Right atrium auricular region (tissue), 2 donors: ENCODE results near the gene DHRS13. TPM values are rescaled to one million over a fixed set of nuclear protein-coding genes. Genes with fewer than 3 reads are reported as not detected.
A peak's percentile ranks its signal among the peaks of the same experiment; 100 is the strongest.

Source experiments
- DNase-seq: peaks from one replicate; pipeline ENCODE4 v3.0.0-alpha.2; 2019; ENCODE audit warnings: low spot score
- H3K27ac ChIP-seq, 2 donors: fragments of 200-600 bp; sonication (generic); 1 replicate in 1 of 2; 2 replicates in 1 of 2; pipeline ENCODE4 v1.5.1; 2016 to 2019
- H3K27me3 ChIP-seq, 2 donors: fragments of 200-600 bp; sonication (generic); one replicate each; pipeline versions ENCODE4 v1.5.1 to v1.6.0; 2017 to 2019
- H3K36me3 ChIP-seq: fragments of 200-600 bp; sonication (generic); one replicate; pipeline ENCODE4 v1.5.1; 2016
- H3K4me1 ChIP-seq, 2 donors: fragments of 200-600 bp; sonication (generic); one replicate each; pipeline versions ENCODE4 v1.5.1 to v1.6.0; 2017 to 2019
- H3K4me3 ChIP-seq, 2 donors: fragments of 200-600 bp; sonication (generic); 1 replicate in 1 of 2; 2 replicates in 1 of 2; pipeline ENCODE4 v1.5.1; 2017 to 2019; ENCODE audit warnings: mild to moderate bottlenecking in 1 of 2, moderate library complexity in 1 of 2
- H3K9me3 ChIP-seq, 2 donors: fragments of 200-600 bp; sonication (generic); one replicate each; pipeline ENCODE4 v1.5.1; 2019
- CTCF ChIP-seq, 2 donors: fragments of 200-600 bp; sonication (generic); IDR thresholded peaks; one replicate each; pipeline ENCODE4 v1.5.1; 2019; ENCODE audit warnings: antibody characterized with exemption in 2 of 2
- total RNA-seq, 2 donors: library from RNA; depleted of rRNA; stranded (reverse); fragments of >200 nt; gene quantifications; one replicate each; pipeline ENCODE4 v1.1.0, GENCODE V29; 2016

DHRS13 gene
- total RNA-seq, 2 donors from 2014 or later = 2.5 to 3.9 TPM

GRCh38 chr17:28946239-28946638 is 43.4 kb upstream of the DHRS13 start:
- H3K27me3 ChIP-seq = no peaks in the 10 kb centered on the region
- no peak for DNase-seq
- H3K9me3 ChIP-seq = no peaks in the 10 kb centered on the region
- H3K4me3 ChIP-seq = no peak overlapping the region
- no peaks in the 10 kb centered on the region for H3K36me3 ChIP-seq
- H3K27ac ChIP-seq = peak overlapping the region; percentile 45 to 54
- peaks cover 0 to 70% of the 10 kb centered on the region in 2 donors for H3K4me1 ChIP-seq
- TF ChIP-seq CTCF (IDR thresholded peaks at IDR 0.05) = no peak

- Histone ChIP-seq H3K4me3 (no peak overlapping the region), H3K27ac (peak overlapping the region; percentile 45 to 54), H3K9me3 (no peaks in the 10 kb centered on the region), H3K36me3 (no peaks in the 10 kb centered on the region), H3K27me3 (no peaks in the 10 kb centered on the region), H3K4me1 (peaks cover 0 to 80% of the 10 kb centered on the region in 2 donors)
- TF ChIP-seq CTCF (IDR thresholded peaks at IDR 0.05) = no peak
- no peak for DNase-seq
These were observed 42.2 kb upstream of the DHRS13 start for GRCh38 chr17:28944862-28945741.

- no peak for DNase-seq
- H3K36me3 ChIP-seq = no peaks in the 10 kb centered on the region
- H3K4me3 ChIP-seq = no peak overlapping the region
- no peak for TF ChIP-seq CTCF (IDR thresholded peaks at IDR 0.05)
- H3K4me1 ChIP-seq = peaks cover 0 to 84% of the 10 kb centered on the region in 2 donors
- no peak overlapping the region for H3K27ac ChIP-seq
- no peaks in the 10 kb centered on the region for H3K9me3 ChIP-seq
- H3K27me3 ChIP-seq = no peaks in the 10 kb centered on the region
These were observed 41.5 kb upstream of the DHRS13 start for GRCh38 chr17:28944343-28944742.

- H3K9me3 ChIP-seq = no peaks in the 10 kb centered on the region
- H3K4me1 ChIP-seq = peaks cover 0 to 89% of the 10 kb centered on the region in 2 donors
- no peak overlapping the region for H3K4me3 ChIP-seq
- no peaks in the 10 kb centered on the region for H3K27me3 ChIP-seq
- DNase-seq = no peak
- H3K27ac ChIP-seq = no peak overlapping the region
- H3K36me3 ChIP-seq = no peaks in the 10 kb centered on the region
- no peak for TF ChIP-seq CTCF (IDR thresholded peaks at IDR 0.05)
These were observed 40.0 kb upstream of the DHRS13 start for GRCh38 chr17:28942925-28943324.

- Histone ChIP-seq H3K4me3 (no peak overlapping the region), H3K27me3 (no peaks in the 10 kb centered on the region)
- TF ChIP-seq CTCF (IDR thresholded peaks at IDR 0.05) = no peak
These were observed 38.4 kb upstream of the DHRS13 start for GRCh38 chr17:28941251-28941650.

More at GRCh38 chr17:28941251-28941650, 38.4 kb upstream of the DHRS13 start:
- no peak overlapping the region for H3K27ac ChIP-seq
- peaks cover 0 to 89% of the 10 kb centered on the region in 2 donors for H3K4me1 ChIP-seq
- DNase-seq = no peak
- no peaks in the 10 kb centered on the region for H3K9me3 ChIP-seq
- H3K36me3 ChIP-seq = no peaks in the 10 kb centered on the region
